Mesenchymal stem cell (in vitro differentiated cells and primary cell): Measurements from ENCODE around the gene EYA4.

Experiments
- DNase-seq: peaks from one replicate; pipeline ENCODE4 v3.0.0-alpha.2; 2013
- H2AFZ ChIP-seq: one replicate; pipeline ENCODE4 v1.6.1; 2013; ENCODE audit warnings: low read depth, mild to moderate bottlenecking, control low read depth, inconsistent platforms, low read length, moderate library complexity
- H2AK5ac ChIP-seq: 2 replicates; pipeline ENCODE4 v1.6.1; 2013; ENCODE audit warnings: low read length, moderate library complexity, mild to moderate bottlenecking, inconsistent platforms; ENCODE audit not compliant: severe bottlenecking
- H2BK120ac ChIP-seq: one replicate; pipeline ENCODE4 v1.6.1; 2013; ENCODE audit warnings: low read depth, mild to moderate bottlenecking, inconsistent platforms, low read length, moderate library complexity
- H2BK12ac ChIP-seq, 2 experiments: one replicate each; pipeline ENCODE4 v1.6.1; 2013; ENCODE audit warnings: inconsistent platforms in 2 of 2, low read length in 2 of 2, mild to moderate bottlenecking in 2 of 2, moderate library complexity in 2 of 2, control low read depth in 1 of 2
- H2BK15ac ChIP-seq: one replicate; pipeline ENCODE4 v1.6.1; 2013; ENCODE audit warnings: mild to moderate bottlenecking, low read depth, inconsistent platforms; ENCODE audit not compliant: poor library complexity, severe bottlenecking
- H2BK5ac ChIP-seq: 2 replicates; pipeline ENCODE4 v1.6.1; 2013; ENCODE audit warnings: low read depth, mild to moderate bottlenecking, low read length, control low read depth, inconsistent platforms; ENCODE audit not compliant: poor library complexity, severe bottlenecking
- H3K14ac ChIP-seq, 2 experiments: one replicate each; pipeline ENCODE4 v1.6.1; 2013; ENCODE audit warnings: inconsistent platforms in 2 of 2, low read length in 2 of 2, control low read depth in 1 of 2, mild to moderate bottlenecking in 1 of 2, moderate library complexity in 1 of 2
- H3K18ac ChIP-seq, 2 experiments: one replicate each; pipeline ENCODE4 v1.6.1; 2013; ENCODE audit warnings: inconsistent platforms in 2 of 2, low read length in 2 of 2, control low read depth in 1 of 2, low read depth in 1 of 2, mild to moderate bottlenecking in 1 of 2
- H3K23ac ChIP-seq, 2 experiments: one replicate each; pipeline ENCODE4 v1.6.1; 2013; ENCODE audit warnings: inconsistent platforms in 2 of 2, low read length in 2 of 2, mild to moderate bottlenecking in 2 of 2, moderate library complexity in 2 of 2, control low read depth in 1 of 2
- H3K27ac ChIP-seq: 2 replicates; pipeline ENCODE4 v1.5.1; 2013; ENCODE audit warnings: mild to moderate bottlenecking, moderate library complexity, low read length, control low read depth, inconsistent platforms; ENCODE audit not compliant: poor library complexity, severe bottlenecking
- H3K27me3 ChIP-seq, 2 experiments: 2 replicates each; pipeline versions ENCODE4 v1.6.1 to v1.7.0; 2013; ENCODE audit warnings: low read length in 2 of 2, mild to moderate bottlenecking in 2 of 2, moderate library complexity in 2 of 2, control low read depth in 1 of 2, inconsistent platforms in 1 of 2; ENCODE audit not compliant: control insufficient read depth in 1 of 2, insufficient read depth in 1 of 2
- H3K36me3 ChIP-seq, 2 experiments: 2 replicates each; pipeline versions ENCODE4 v1.6.1 to v1.7.0; 2013; ENCODE audit warnings: low read length in 2 of 2, control low read depth in 1 of 2, inconsistent platforms in 1 of 2, low read depth in 1 of 2, mild to moderate bottlenecking in 1 of 2; ENCODE audit not compliant: insufficient read depth in 2 of 2, control insufficient read depth in 1 of 2
- H3K4ac ChIP-seq, 2 experiments: one replicate each; pipeline ENCODE4 v1.6.1; 2013; ENCODE audit warnings: inconsistent platforms in 2 of 2, low read length in 2 of 2, mild to moderate bottlenecking in 2 of 2, moderate library complexity in 2 of 2, control low read depth in 1 of 2, low read depth in 1 of 2
- H3K4me1 ChIP-seq: 2 replicates; pipeline ENCODE4 v1.6.1; 2013; ENCODE audit warnings: low read depth, low read length, control low read depth; ENCODE audit not compliant: control insufficient read depth, insufficient read depth
- H3K4me2 ChIP-seq: 2 replicates; pipeline ENCODE4 v1.6.1; 2013; ENCODE audit warnings: low read length, mild to moderate bottlenecking, inconsistent platforms; ENCODE audit not compliant: poor library complexity, severe bottlenecking
- H3K4me3 ChIP-seq, 2 experiments: 2 replicates each; pipeline versions ENCODE4 v1.5.1 to v1.7.0; 2013; ENCODE audit warnings: low read length in 2 of 2, mild to moderate bottlenecking in 2 of 2, control low read depth in 1 of 2, low read depth in 1 of 2; ENCODE audit not compliant: insufficient read depth in 1 of 2
- H3K79me1 ChIP-seq: replicated peaks from 2 replicates; pipeline ENCODE4 v1.6.1; 2013; ENCODE audit warnings: mild to moderate bottlenecking, control low read depth, low read length, inconsistent platforms; ENCODE audit not compliant: poor library complexity, severe bottlenecking
- H3K9ac ChIP-seq: 2 replicates; pipeline ENCODE4 v1.7.0; 2013; ENCODE audit warnings: mild to moderate bottlenecking, low read length, moderate library complexity
- H3K9me3 ChIP-seq: 2 replicates; pipeline ENCODE4 v1.7.0; 2013; ENCODE audit warnings: mild to moderate bottlenecking, low read length; ENCODE audit not compliant: control insufficient read depth
- H4K8ac ChIP-seq: one replicate; pipeline ENCODE4 v1.6.1; 2013; ENCODE audit warnings: inconsistent platforms, mild to moderate bottlenecking, low read length, moderate library complexity
- H4K91ac ChIP-seq: one replicate; pipeline ENCODE4 v1.6.1; 2013; ENCODE audit warnings: mild to moderate bottlenecking, low read length, inconsistent platforms
- WGBS: methylation state at CpG from one replicate; pipeline ENCODE4 v1.1.7; 2013; ENCODE audit warnings: mixed read lengths; 5-methylcytosine and 5-hydroxymethylcytosine counted together

Gene EYA4

GRCh38 chr6:133202610-133203343, 38.4 kb upstream of the EYA4 start:
- no peak overlapping the region for H4K91ac ChIP-seq
- H3K14ac ChIP-seq, result no peak overlapping the region
- H2AFZ ChIP-seq, result no peak overlapping the region
- no peak overlapping the region for H2BK12ac ChIP-seq
- H3K4me1 ChIP-seq, result no peaks in the 10 kb centered on the region
- no peaks in the 10 kb centered on the region for H3K36me3 ChIP-seq
- no peaks in the 10 kb centered on the region for H3K27me3 ChIP-seq
- no peak overlapping the region for H3K4me2 ChIP-seq
- H3K9ac ChIP-seq, result peak overlapping the region; percentile 15
- H2BK15ac ChIP-seq, result no peak overlapping the region
- no peak overlapping the region for H3K4ac ChIP-seq
- H3K27ac ChIP-seq, result no peak overlapping the region
- no peak overlapping the region for H2BK120ac ChIP-seq
- no peaks in the 10 kb centered on the region for H3K9me3 ChIP-seq
- DNase-seq, result no peak
- H2BK5ac ChIP-seq, result no peak overlapping the region
- no peak overlapping the region for H2AK5ac ChIP-seq
- H4K8ac ChIP-seq, result no peak overlapping the region
- H3K4me3 ChIP-seq, result peak overlapping the region in 1 of 2 experiments; percentile 9
- H3K23ac ChIP-seq, result no peak overlapping the region
- WGBS, result 79% methylated on average over 4 of the region's 4 CpGs
- H3K79me1 ChIP-seq, result no peaks in the 10 kb centered on the region
- no peak overlapping the region for H3K18ac ChIP-seq

GRCh38 chr6:133203344-133203697, 37.8 kb upstream of the EYA4 start:
- Histone ChIP-seq H3K18ac (no peak overlapping the region), H3K27ac (no peak overlapping the region), H4K8ac (no peak overlapping the region), H2BK12ac (no peak overlapping the region), H2BK120ac (no peak overlapping the region), H3K23ac (no peak overlapping the region), H3K9ac (peak overlapping the region; percentile 15), H2BK15ac (no peak overlapping the region), H3K4ac (no peak overlapping the region), H3K4me2 (no peak overlapping the region), H3K27me3 (no peaks in the 10 kb centered on the region), H3K9me3 (no peaks in the 10 kb centered on the region), H3K4me3 (peak overlapping the region in 1 of 2 experiments; percentile 9), H3K14ac (no peak overlapping the region), H2AK5ac (no peak overlapping the region), H2BK5ac (no peak overlapping the region), H4K91ac (no peak overlapping the region), H2AFZ (no peak overlapping the region), H3K79me1 (no peaks in the 10 kb centered on the region), H3K36me3 (no peaks in the 10 kb centered on the region), H3K4me1 (no peaks in the 10 kb centered on the region)
- DNase-seq, result no peak
- 74% methylated on average over 5 of the region's 5 CpGs for WGBS

GRCh38 chr6:133205304-133205703, 35.9 kb upstream of the EYA4 start:
- H4K91ac ChIP-seq, result no peak overlapping the region
- H2BK15ac ChIP-seq, result no peak overlapping the region
- no peak overlapping the region for H3K14ac ChIP-seq
- H3K18ac ChIP-seq, result no peak overlapping the region
- H3K4me1 ChIP-seq, result no peaks in the 10 kb centered on the region
- no peak overlapping the region for H3K4ac ChIP-seq
- H4K8ac ChIP-seq, result no peak overlapping the region
- no peak for DNase-seq
- H3K23ac ChIP-seq, result no peak overlapping the region
- H2AK5ac ChIP-seq, result no peak overlapping the region
- H3K79me1 ChIP-seq, result no peaks in the 10 kb centered on the region
- no peak overlapping the region for H2BK120ac ChIP-seq
- no peak overlapping the region for H2BK12ac ChIP-seq
- no peaks in the 10 kb centered on the region for H3K9me3 ChIP-seq
- no peak overlapping the region for H3K9ac ChIP-seq
- no peak overlapping the region for H3K27ac ChIP-seq
- no peak overlapping the region for H2BK5ac ChIP-seq
- no peaks in the 10 kb centered on the region for H3K27me3 ChIP-seq
- H3K4me3 ChIP-seq, result no peak overlapping the region
- H3K36me3 ChIP-seq, result no peaks in the 10 kb centered on the region
- H3K4me2 ChIP-seq, result no peak overlapping the region
- H2AFZ ChIP-seq, result no peak overlapping the region

GRCh38 chr6:133206942-133207341, 34.2 kb upstream of the EYA4 start:
- no peak overlapping the region for H2BK15ac ChIP-seq
- H3K36me3 ChIP-seq, result no peaks in the 10 kb centered on the region
- no peak overlapping the region for H2BK5ac ChIP-seq
- no peak overlapping the region for H3K4ac ChIP-seq
- no peak overlapping the region for H4K8ac ChIP-seq
- no peak overlapping the region for H3K23ac ChIP-seq
- no peak overlapping the region for H3K4me2 ChIP-seq
- H3K18ac ChIP-seq, result no peak overlapping the region
- no peaks in the 10 kb centered on the region for H3K9me3 ChIP-seq
- no peaks in the 10 kb centered on the region for H3K4me1 ChIP-seq
- H2AFZ ChIP-seq, result no peak overlapping the region
- no peak overlapping the region for H3K9ac ChIP-seq
- no peak overlapping the region for H3K14ac ChIP-seq
- no peaks in the 10 kb centered on the region for H3K27me3 ChIP-seq
- no peaks in the 10 kb centered on the region for H3K79me1 ChIP-seq
- no peak overlapping the region for H2AK5ac ChIP-seq
- peak overlapping the region in 1 of 2 experiments; percentile 25 for H2BK12ac ChIP-seq
- no peak overlapping the region for H3K27ac ChIP-seq
- 80% methylated on average over 5 of the region's 5 CpGs for WGBS
- no peak for DNase-seq
- no peak overlapping the region for H3K4me3 ChIP-seq
- no peak overlapping the region for H4K91ac ChIP-seq
- H2BK120ac ChIP-seq, result no peak overlapping the region
